GM18870 (cell line): ENCODE results near the gene SPART.

Experiments
- ATAC-seq: cut with Tn5 transposase; IDR thresholded peaks from one replicate; pipeline ENCODE4 v1.9.1; 2021; ENCODE audit warnings: moderate library complexity; ENCODE audit not compliant: unreplicated experiment

SPART gene

DNA sequence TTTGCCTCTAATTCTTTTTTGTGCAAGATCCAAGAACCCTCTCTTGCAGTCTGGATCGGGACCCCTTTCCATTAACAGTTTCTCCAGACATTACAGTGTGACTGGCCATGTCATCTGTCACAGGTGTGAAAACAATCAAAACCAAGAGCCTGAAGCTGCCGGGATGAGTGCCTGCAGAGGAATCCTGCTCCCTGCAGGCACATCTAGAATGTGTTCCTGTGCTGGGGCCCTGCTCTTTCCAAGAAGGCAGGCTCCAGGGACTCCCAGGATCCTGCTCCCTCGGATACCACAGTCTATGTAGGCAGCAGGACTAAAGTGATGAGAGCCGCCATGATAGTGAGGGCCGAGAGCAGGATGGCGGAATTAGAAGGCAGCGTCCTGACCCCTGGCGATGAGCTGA, 87.4 kb downstream of the SPART start:
- ATAC-seq: no peak
